Activated B cell treated with CpG ODN at 0.5 μM for 24 hours (primary cell): ENCODE measurements around the gene DNAH6. TPM values are rescaled to one million over a fixed set of nuclear protein-coding genes. Genes with fewer than 3 reads are reported as not detected.

Experiments used
- ATAC-seq: fragments of 200-7000 bp; cut with Tn5 transposase; one replicate; pipeline ENCODE4 v1.10.0; 2021; ENCODE audit warnings: low read depth, mild to moderate bottlenecking, moderate library complexity
- CTCF ChIA-PET: fragments of 350-600 bp; sonication (Branson Sonifier 250); formaldehyde crosslinking; loops from one replicate; lab custom pipeline; 2021; ENCODE audit warnings: antibody characterized with exemption; lab: Charles Lee
- POLR2A ChIA-PET: fragments of 350-600 bp; sonication (Branson Sonifier 250); formaldehyde crosslinking; loops from one replicate; lab custom pipeline; 2021; ENCODE audit warnings: antibody characterized with exemption; lab: Charles Lee
- DNase-seq: peaks from one replicate; pipeline ENCODE4 v3.0.0; 2022
- H3K27ac Mint-ChIP-seq: one replicate; pipeline ENCODE4 v1.8.0; 2020; ENCODE audit warnings: mixed read lengths
- H3K27me3 Mint-ChIP-seq: one replicate; pipeline ENCODE4 v1.8.0; 2021; ENCODE audit warnings: mixed read lengths
- H3K36me3 Mint-ChIP-seq: one replicate; pipeline ENCODE4 v1.8.0; 2021; ENCODE audit warnings: low read depth, mixed read lengths
- H3K4me1 Mint-ChIP-seq: one replicate; pipeline ENCODE4 v1.8.0; 2021; ENCODE audit warnings: mixed read lengths
- H3K4me3 Mint-ChIP-seq: one replicate; pipeline ENCODE4 v1.8.0; 2020; ENCODE audit warnings: mild to moderate bottlenecking, mixed read lengths
- H3K9me3 Mint-ChIP-seq: one replicate; pipeline ENCODE4 v1.8.0; 2020; ENCODE audit warnings: mixed read lengths
- CTCF ChIP-seq: fragments of 200-600 bp; IDR thresholded peaks from one replicate; pipeline ENCODE4 v1.8.0; 2022; ENCODE audit warnings: antibody characterized with exemption, mild to moderate bottlenecking
- intact Hi-C: fragments of 100-400 bp; cut with micrococcal nuclease; formaldehyde crosslinking; loops from one replicate; pipeline ENCODE4 v1.15.1; 2024
- total RNA-seq: library from RNA; stranded (reverse); gene quantifications from 2 replicates; pipeline ENCODE4 v1.2.3, GENCODE V29; 2022

Gene DNAH6
- total RNA-seq, 1 donor from 2014 or later, result 0.82 TPM

GRCh38 chr2:84646514-84646913 lies 130.2 kb downstream of the DNAH6 start:
- no peaks in the 10 kb centered on the region for H3K4me1 Mint-ChIP-seq
- no peaks in the 10 kb centered on the region for H3K36me3 Mint-ChIP-seq
- ATAC-seq, result no peak
- ChIA-PET CTCF (no interaction called here), POLR2A (no interaction called here)
- no peak overlapping the region for H3K4me3 Mint-ChIP-seq
- TF ChIP-seq CTCF, result no peak
- H3K27ac Mint-ChIP-seq, result no peak overlapping the region
- intact Hi-C loops, result no loop called here
- DNase-seq, result no peak
- peaks cover 4% of the 10 kb centered on the region for H3K9me3 Mint-ChIP-seq
- peaks cover 4% of the 10 kb centered on the region for H3K27me3 Mint-ChIP-seq

GRCh38 chr2:84647267-84647666 lies 131.0 kb downstream of the DNAH6 start:
- DNase-seq, result no peak
- H3K4me1 Mint-ChIP-seq, result no peaks in the 10 kb centered on the region

GRCh38 chr2:84649058-84649457 lies 132.8 kb downstream of the DNAH6 start:
- no peak for DNase-seq
- POLR2A ChIA-PET, result interaction anchor here (0.5 kb wide), 1 partner anchor 637 kb away, joined by 3 read pairs; no protein-coding TSS in a partner anchor
- Mint-ChIP-seq H3K27me3 (peaks cover 4% of the 10 kb centered on the region), H3K27ac (no peak overlapping the region), H3K36me3 (no peaks in the 10 kb centered on the region), H3K4me3 (no peak overlapping the region), H3K4me1 (no peaks in the 10 kb centered on the region), H3K9me3 (peaks cover 4% of the 10 kb centered on the region)
- CTCF ChIA-PET, result no interaction called here
- no peak for TF ChIP-seq CTCF
- no peak for ATAC-seq
- intact Hi-C loops, result no loop called here

More at GRCh38 chr2:84647267-84647666, 131.0 kb downstream of the DNAH6 start:
- H3K27me3 Mint-ChIP-seq, result peaks cover 4% of the 10 kb centered on the region
- H3K9me3 Mint-ChIP-seq, result peaks cover 4% of the 10 kb centered on the region
- intact Hi-C loops, result no loop called here
- no peak for TF ChIP-seq CTCF
- no peak overlapping the region for H3K4me3 Mint-ChIP-seq
- no peak for ATAC-seq
- no peak overlapping the region for H3K27ac Mint-ChIP-seq
- H3K36me3 Mint-ChIP-seq, result no peaks in the 10 kb centered on the region
- POLR2A ChIA-PET, result no interaction called here
- CTCF ChIA-PET, result no interaction called here

- ChIA-PET CTCF (no interaction called here), POLR2A (no interaction called here)
- H3K27ac Mint-ChIP-seq, result no peak overlapping the region
- no peaks in the 10 kb centered on the region for H3K4me1 Mint-ChIP-seq
- DNase-seq (no peak), ATAC-seq (no peak)
- H3K27me3 Mint-ChIP-seq, result peaks cover 4% of the 10 kb centered on the region
- no peaks in the 10 kb centered on the region for H3K36me3 Mint-ChIP-seq
- peaks cover 4% of the 10 kb centered on the region for H3K9me3 Mint-ChIP-seq
- intact Hi-C loops, result no loop called here
- TF ChIP-seq CTCF, result no peak
- no peak overlapping the region for H3K4me3 Mint-ChIP-seq
These were observed 133.3 kb downstream of the DNAH6 start for GRCh38 chr2:84649487-84650142.

- POLR2A ChIA-PET, result no interaction called here
- H3K9me3 Mint-ChIP-seq, result no peaks in the 10 kb centered on the region
- TF ChIP-seq CTCF, result no peak
- no peaks in the 10 kb centered on the region for H3K36me3 Mint-ChIP-seq
- CTCF ChIA-PET, result no interaction called here
- no peak overlapping the region for H3K27ac Mint-ChIP-seq
- DNase-seq, result no peak
- intact Hi-C loops, result no loop called here
- no peak for ATAC-seq
- H3K4me3 Mint-ChIP-seq, result no peak overlapping the region
- H3K4me1 Mint-ChIP-seq, result no peaks in the 10 kb centered on the region
- H3K27me3 Mint-ChIP-seq, result peaks cover 2% of the 10 kb centered on the region
These were observed 136.1 kb downstream of the DNAH6 start for GRCh38 chr2:84652431-84652830.
